GM23338 (cell line): ENCODE results near the gene ANKS1B. TPM values are rescaled to one million over a fixed set of nuclear protein-coding genes. Genes with fewer than 3 reads are reported as not detected.

Source experiments
- ATAC-seq: fragments of 200-7000 bp; cut with Tn5 transposase; 3 replicates; pipeline ENCODE4 v1.9.1; 2020
- DNase-seq: peaks from one replicate; pipeline ENCODE4 v3.0.0-alpha.2; 2015; ENCODE audit warnings: low spot score
- H2AFZ ChIP-seq: fragments of 200-600 bp; sonication (generic); 2 replicates; pipeline ENCODE4 v1.8.0; 2016; ENCODE audit warnings: antibody characterized with exemption, mild to moderate bottlenecking, moderate library complexity
- H3F3A ChIP-seq: fragments of 200-600 bp; sonication (generic); replicated peaks from 2 replicates; pipeline ENCODE4 v1.8.0; 2017; ENCODE audit warnings: antibody characterized with exemption, mixed run types, low read depth
- H3K27ac ChIP-seq: fragments of 200-600 bp; sonication (generic); 2 replicates; pipeline ENCODE4 v1.6.1; 2016; ENCODE audit warnings: low read depth
- H3K27me3 ChIP-seq: fragments of 200-600 bp; sonication (generic); 2 replicates; pipeline ENCODE4 v1.8.0; 2016; ENCODE audit warnings: mild to moderate bottlenecking, mixed run types, moderate library complexity; ENCODE audit not compliant: insufficient read depth
- H3K36me3 ChIP-seq: fragments of 200-600 bp; sonication (generic); 2 replicates; pipeline ENCODE4 v1.8.0; 2016; ENCODE audit warnings: mild to moderate bottlenecking; ENCODE audit not compliant: insufficient read depth
- H3K4me1 ChIP-seq: fragments of 200-600 bp; sonication (generic); 2 replicates; pipeline ENCODE4 v1.8.0; 2016; ENCODE audit warnings: mild to moderate bottlenecking, moderate library complexity; ENCODE audit not compliant: insufficient read depth
- H3K4me2 ChIP-seq: fragments of 200-600 bp; sonication (generic); 2 replicates; pipeline ENCODE4 v1.7.1; 2017; ENCODE audit warnings: mixed run types
- H3K4me3 ChIP-seq: fragments of 200-600 bp; sonication (generic); 2 replicates; pipeline ENCODE4 v1.6.1; 2016; ENCODE audit warnings: mixed run types
- H3K79me2 ChIP-seq: fragments of 200-600 bp; sonication (generic); replicated peaks from 2 replicates; pipeline ENCODE4 v1.8.0; 2017; ENCODE audit warnings: mild to moderate bottlenecking; ENCODE audit not compliant: insufficient read depth
- H3K9me2 ChIP-seq: fragments of 200-600 bp; sonication (generic); 2 replicates; pipeline ENCODE4 v1.8.0; 2017; ENCODE audit not compliant: insufficient read depth
- H4K20me1 ChIP-seq: fragments of 200-600 bp; sonication (generic); replicated peaks from 2 replicates; pipeline ENCODE4 v1.8.0; 2017; ENCODE audit warnings: mild to moderate bottlenecking; ENCODE audit not compliant: insufficient read depth
- H3K27ac Mint-ChIP-seq: 2 replicates; pipeline ENCODE4 v1.8.0; 2020; ENCODE audit warnings: inconsistent platforms, mild to moderate bottlenecking, moderate library complexity, mixed read lengths
- H3K27me3 Mint-ChIP-seq: 3 replicates; pipeline ENCODE4 v1.8.0; 2022; ENCODE audit warnings: low read depth, mild to moderate bottlenecking, moderate library complexity, mixed read lengths, inconsistent platforms; ENCODE audit not compliant: insufficient read depth, poor library complexity
- H3K36me3 Mint-ChIP-seq: 3 replicates; pipeline ENCODE4 v1.8.0; 2021; ENCODE audit warnings: low read depth, mild to moderate bottlenecking, inconsistent platforms, moderate library complexity, mixed read lengths
- H3K4me1 Mint-ChIP-seq: 3 replicates; pipeline ENCODE4 v1.8.0; 2020; ENCODE audit warnings: mild to moderate bottlenecking, inconsistent platforms, mixed read lengths
- H3K4me3 Mint-ChIP-seq: 3 replicates; pipeline ENCODE4 v1.8.0; 2021; ENCODE audit warnings: moderate library complexity, mild to moderate bottlenecking, inconsistent platforms, mixed read lengths
- H3K9me3 Mint-ChIP-seq: 3 replicates; pipeline ENCODE4 v1.8.0; 2020; ENCODE audit warnings: moderate library complexity, mild to moderate bottlenecking, inconsistent platforms, mixed read lengths
- ETS1 ChIP-seq: IDR thresholded peaks from 2 replicates; pipeline ENCODE4 v1.6.1; 2016; ENCODE audit warnings: antibody characterized with exemption
- EZH2 ChIP-seq: fragments of 200-600 bp; sonication (generic); IDR thresholded peaks from one replicate; pipeline ENCODE4 v1.8.0; 2017; ENCODE audit warnings: antibody characterized with exemption, mild to moderate bottlenecking, low read depth; ENCODE audit not compliant: unreplicated experiment
- NANOG ChIP-seq: IDR thresholded peaks from 2 replicates; pipeline ENCODE4 v1.6.1; 2016; ENCODE audit warnings: antibody characterized with exemption, borderline replicate concordance
- POLR2AphosphoS5 ChIP-seq: IDR thresholded peaks from 2 replicates; pipeline ENCODE4 v1.6.1; 2016; ENCODE audit warnings: antibody characterized with exemption, low read depth
- ZNF114 ChIP-seq: fragments of 250-450 bp; sonication (Bioruptor Pico); IDR thresholded peaks from 2 replicates; pipeline ENCODE4 v1.5.0; 2020; ENCODE audit warnings: mild to moderate bottlenecking, moderate library complexity
- ZNF462 ChIP-seq: fragments of 250-450 bp; sonication (Bioruptor Pico); IDR thresholded peaks from 2 replicates; pipeline ENCODE4 v1.5.0; 2020; ENCODE audit warnings: mild to moderate bottlenecking, moderate library complexity
- polyA plus RNA-seq: library from polyadenylated mRNA; unstranded; fragments of >200 nt; fragmentation: Nextera tagmentation; extraction: Ambion mirVana; gene quantifications from 2 replicates; pipeline ENCODE4 v1.2.1, GENCODE V29; 2016
- total RNA-seq: library from RNA; depleted of rRNA; stranded (reverse); fragments of >200 nt; shearing (Covaris generic); gene quantifications from 2 replicates; pipeline ENCODE4 v1.2.3, GENCODE V29; 2014

ANKS1B gene
- total and polyA plus RNA-seq, 2 experiments from 2014 or later: 4.3 to 5.8 TPM

DNA sequence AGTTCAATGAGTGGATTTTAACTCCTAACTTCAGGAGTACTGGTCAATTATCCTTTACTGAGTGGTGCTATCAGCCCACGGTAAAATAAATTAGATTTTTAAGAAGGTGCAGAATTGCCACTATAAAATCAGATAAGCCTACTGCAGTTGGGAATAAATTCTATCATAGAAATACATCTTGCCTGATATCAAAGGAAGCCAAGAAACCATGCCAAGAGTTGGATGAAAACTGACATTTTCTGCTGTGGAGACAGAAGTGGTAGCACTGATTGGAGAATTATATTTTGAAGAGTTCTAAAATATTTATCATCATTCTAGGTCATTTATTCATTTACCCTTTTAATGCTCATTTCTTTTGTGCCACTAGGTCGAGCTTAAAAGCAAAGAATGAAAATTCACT lies 874.5 kb downstream of the ANKS1B start:
- H3K36me3 ChIP-seq: no peaks in the 10 kb centered on the region

More for the DNA sequence above, 874.5 kb downstream of the ANKS1B start:
- Mint-ChIP-seq H3K4me1 (peaks cover 16% of the 10 kb centered on the region), H3K4me3 (no peak overlapping the region), H3K27me3 (no peaks in the 10 kb centered on the region), H3K9me3 (no peaks in the 10 kb centered on the region), H3K36me3 (no peaks in the 10 kb centered on the region), H3K27ac (no peak overlapping the region)
- Histone ChIP-seq H3K27ac (no peak overlapping the region), H3K4me1 (peaks cover 16% of the 10 kb centered on the region; the same call in 1 of the 2 replicates), H3K4me3 (no peak overlapping the region), H3F3A (no peaks in the 10 kb centered on the region), H3K9me2 (no peaks in the 10 kb centered on the region), H3K79me2 (no peaks in the 10 kb centered on the region), H3K27me3 (no peaks in the 10 kb centered on the region), H3K4me2 (no peak overlapping the region), H2AFZ (no peak overlapping the region), H4K20me1 (no peaks in the 10 kb centered on the region)
- ATAC-seq: no peak
- DNase-seq: no peak
- TF ChIP-seq POLR2AphosphoS5 (no peak), ZNF462 (CRISPR knock-in tag) (no peak), ETS1 (no peak), EZH2 (no peak), ZNF114 (no peak), NANOG (no peak)
